ENCODE data around the gene KCNJ12. TPM values are rescaled to one million over a fixed set of nuclear protein-coding genes. Genes with fewer than 3 reads are reported as not detected.

Gene KCNJ12
- total RNA-seq, 1 donor from 2014 or later: 0.76 TPM

DNA sequence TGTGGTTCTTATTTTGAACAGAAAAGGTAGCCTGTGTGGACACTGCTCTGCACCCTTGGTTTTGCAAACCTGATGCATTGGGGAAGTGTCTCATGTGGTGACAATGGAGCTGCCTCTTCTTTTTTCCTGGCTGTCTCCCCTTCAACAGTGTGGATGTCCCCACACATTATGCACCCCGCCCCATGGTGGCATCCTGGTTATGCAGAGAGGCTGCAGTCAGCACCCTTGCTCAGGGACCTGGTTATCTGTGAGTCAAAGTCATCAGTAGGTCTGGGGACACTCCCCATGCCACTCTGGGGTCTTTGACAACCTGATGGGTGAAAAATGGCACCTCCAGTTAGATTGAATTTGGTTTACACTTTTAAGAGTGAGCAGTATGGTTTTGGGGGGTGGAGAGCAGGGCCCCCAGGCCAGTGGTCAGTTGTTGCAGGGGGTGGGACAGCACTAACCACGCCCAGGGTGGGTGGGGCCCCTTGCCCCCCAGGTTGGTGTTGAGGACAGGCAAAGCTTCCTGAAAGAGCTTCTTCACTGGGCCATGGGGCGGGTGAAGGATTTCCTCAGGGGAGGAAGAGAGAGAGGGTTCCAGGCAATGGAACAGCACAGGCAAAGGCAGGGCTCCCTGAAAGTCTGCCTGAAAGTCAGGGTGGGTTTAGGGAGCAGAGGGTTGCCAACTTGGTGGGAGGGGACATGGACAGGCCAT lies 24.6 kb upstream of the KCNJ12 start:
- Mint-ChIP-seq H3K27ac (no peak overlapping the region), H3K36me3 (no peaks in the 10 kb centered on the region), H3K4me3 (no peak overlapping the region), H3K4me1 (no peaks in the 10 kb centered on the region), H3K27me3 (ENCODE audit: low read depth) (peaks cover 3% of the 10 kb centered on the region), H3K9me3 (no peaks in the 10 kb centered on the region)
- no peak for DNase-seq (ENCODE audit: low spot score in 2 of 2, unreplicated experiment in 2 of 2)
- TF ChIP-seq, protein P1, sequence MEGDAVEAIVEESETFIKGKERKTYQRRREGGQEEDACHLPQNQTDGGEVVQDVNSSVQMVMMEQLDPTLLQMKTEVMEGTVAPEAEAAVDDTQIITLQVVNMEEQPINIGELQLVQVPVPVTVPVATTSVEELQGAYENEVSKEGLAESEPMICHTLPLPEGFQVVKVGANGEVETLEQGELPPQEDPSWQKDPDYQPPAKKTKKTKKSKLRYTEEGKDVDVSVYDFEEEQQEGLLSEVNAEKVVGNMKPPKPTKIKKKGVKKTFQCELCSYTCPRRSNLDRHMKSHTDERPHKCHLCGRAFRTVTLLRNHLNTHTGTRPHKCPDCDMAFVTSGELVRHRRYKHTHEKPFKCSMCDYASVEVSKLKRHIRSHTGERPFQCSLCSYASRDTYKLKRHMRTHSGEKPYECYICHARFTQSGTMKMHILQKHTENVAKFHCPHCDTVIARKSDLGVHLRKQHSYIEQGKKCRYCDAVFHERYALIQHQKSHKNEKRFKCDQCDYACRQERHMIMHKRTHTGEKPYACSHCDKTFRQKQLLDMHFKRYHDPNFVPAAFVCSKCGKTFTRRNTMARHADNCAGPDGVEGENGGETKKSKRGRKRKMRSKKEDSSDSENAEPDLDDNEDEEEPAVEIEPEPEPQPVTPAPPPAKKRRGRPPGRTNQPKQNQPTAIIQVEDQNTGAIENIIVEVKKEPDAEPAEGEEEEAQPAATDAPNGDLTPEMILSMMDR (IDR thresholded peaks at IDR 0.05; ENCODE audit: unreplicated experiment): no peak

DNA sequence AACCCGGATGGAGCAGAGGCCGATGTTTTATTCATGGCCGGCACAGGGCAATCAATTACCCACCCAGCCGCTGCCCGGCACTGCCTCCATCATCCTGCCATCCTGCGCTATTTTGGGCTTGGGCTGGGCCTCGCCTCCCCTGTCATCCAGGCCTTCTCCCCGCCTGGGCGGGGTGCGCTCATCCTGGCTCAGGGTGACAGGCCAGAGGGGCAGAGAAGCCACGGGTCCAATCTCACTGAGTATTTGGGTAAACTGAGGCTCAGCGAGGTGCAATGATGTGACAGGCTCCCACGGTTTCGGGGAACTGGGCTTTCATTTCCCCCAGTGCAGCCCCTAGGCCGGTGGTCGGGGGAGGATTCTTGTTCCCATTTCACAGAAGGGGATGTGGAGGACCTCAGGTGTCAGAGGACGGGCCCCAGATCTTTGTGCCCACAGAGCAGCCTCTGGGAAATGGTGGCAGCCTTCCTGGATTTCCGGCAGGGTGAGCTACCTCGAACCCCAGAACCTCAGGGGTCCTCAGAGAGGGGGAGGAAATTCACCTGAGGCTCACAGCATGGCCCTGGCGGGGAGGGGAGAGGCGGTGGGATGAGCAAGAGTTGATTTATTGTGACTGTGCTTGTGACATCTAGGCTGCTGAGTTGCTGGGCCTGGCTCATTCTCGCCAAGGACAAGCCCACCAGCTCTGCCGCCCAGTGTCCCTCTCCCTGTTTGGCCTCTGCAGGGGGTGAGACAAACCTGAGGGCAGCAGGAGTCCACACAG lies 23.8 kb upstream of the KCNJ12 start:
- Mint-ChIP-seq H3K27ac (no peak overlapping the region), H3K36me3 (no peaks in the 10 kb centered on the region), H3K4me1 (no peaks in the 10 kb centered on the region), H3K4me3 (no peak overlapping the region), H3K27me3 (ENCODE audit: low read depth) (peaks cover 3% of the 10 kb centered on the region), H3K9me3 (no peaks in the 10 kb centered on the region)
- TF ChIP-seq, protein P1 (IDR thresholded peaks at IDR 0.05; ENCODE audit: unreplicated experiment): no peak
- no peak for DNase-seq (ENCODE audit: low spot score in 2 of 2, unreplicated experiment in 2 of 2)

DNA sequence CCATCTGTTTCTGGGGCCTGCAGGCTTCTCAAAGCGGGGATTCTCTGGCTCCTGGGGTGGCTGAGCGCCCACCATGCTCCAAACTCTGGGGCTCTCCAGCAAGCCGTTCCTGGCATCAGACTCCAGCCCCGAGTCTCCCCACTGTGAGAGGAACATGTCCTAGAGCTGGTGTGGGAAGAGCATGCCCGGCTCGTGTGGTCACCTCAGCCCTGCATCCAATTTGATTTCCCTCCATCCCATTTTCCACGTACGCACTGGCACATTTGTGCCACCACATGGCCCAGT lies 23.2 kb upstream of the KCNJ12 start:
- H3K4me3 Mint-ChIP-seq: no peak overlapping the region
- H3K9me3 Mint-ChIP-seq: no peaks in the 10 kb centered on the region
- H3K27me3 Mint-ChIP-seq (ENCODE audit: low read depth): peaks cover 3% of the 10 kb centered on the region
- H3K4me1 Mint-ChIP-seq: no peaks in the 10 kb centered on the region
- H3K36me3 Mint-ChIP-seq: no peaks in the 10 kb centered on the region
- no peak for DNase-seq (ENCODE audit: low spot score in 2 of 2, unreplicated experiment in 2 of 2)
- no peak overlapping the region for H3K27ac Mint-ChIP-seq
- TF ChIP-seq, protein P1 (IDR thresholded peaks at IDR 0.05; ENCODE audit: unreplicated experiment): no peak

DNA sequence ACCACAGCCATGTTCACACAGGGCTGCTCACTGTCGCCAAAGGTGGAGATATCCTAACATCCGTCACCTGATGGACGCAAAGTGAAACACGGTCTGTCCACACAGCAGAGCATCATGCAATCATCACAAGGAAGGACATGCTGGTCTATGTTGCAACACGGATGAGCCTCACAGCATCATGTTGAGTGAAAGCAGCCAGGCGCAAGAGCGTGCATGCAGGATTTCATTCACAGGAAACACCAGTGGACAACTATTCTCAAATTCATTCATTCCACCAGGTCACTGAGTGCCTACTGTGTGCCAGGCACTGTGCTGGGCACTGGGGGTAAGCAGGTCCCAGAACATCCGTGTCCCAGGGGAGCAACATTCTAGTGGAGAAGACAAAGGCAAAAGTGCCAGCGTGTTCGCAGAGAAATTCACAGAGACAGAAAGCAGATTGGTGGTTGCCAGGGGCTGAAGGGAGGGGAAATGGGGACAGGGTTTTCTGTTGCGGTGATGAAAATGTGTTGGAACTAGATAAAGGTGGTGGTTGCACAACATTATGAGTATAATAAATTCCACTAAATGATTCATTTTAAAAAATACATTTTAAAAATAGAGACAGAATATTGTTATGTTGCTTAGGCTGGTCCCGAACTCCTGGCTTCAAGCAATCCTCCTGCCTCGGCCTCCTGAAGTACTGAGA lies 22.7 kb upstream of the KCNJ12 start:
- H3K4me1 Mint-ChIP-seq: no peaks in the 10 kb centered on the region
- H3K4me3 Mint-ChIP-seq: no peak overlapping the region
- peaks cover 3% of the 10 kb centered on the region for H3K27me3 Mint-ChIP-seq (ENCODE audit: low read depth)
- no peaks in the 10 kb centered on the region for H3K9me3 Mint-ChIP-seq
- no peaks in the 10 kb centered on the region for H3K36me3 Mint-ChIP-seq
- no peak overlapping the region for H3K27ac Mint-ChIP-seq
- no peak for DNase-seq (ENCODE audit: low spot score in 2 of 2, unreplicated experiment in 2 of 2)
- TF ChIP-seq, protein P1 (IDR thresholded peaks at IDR 0.05; ENCODE audit: unreplicated experiment): no peak

DNA sequence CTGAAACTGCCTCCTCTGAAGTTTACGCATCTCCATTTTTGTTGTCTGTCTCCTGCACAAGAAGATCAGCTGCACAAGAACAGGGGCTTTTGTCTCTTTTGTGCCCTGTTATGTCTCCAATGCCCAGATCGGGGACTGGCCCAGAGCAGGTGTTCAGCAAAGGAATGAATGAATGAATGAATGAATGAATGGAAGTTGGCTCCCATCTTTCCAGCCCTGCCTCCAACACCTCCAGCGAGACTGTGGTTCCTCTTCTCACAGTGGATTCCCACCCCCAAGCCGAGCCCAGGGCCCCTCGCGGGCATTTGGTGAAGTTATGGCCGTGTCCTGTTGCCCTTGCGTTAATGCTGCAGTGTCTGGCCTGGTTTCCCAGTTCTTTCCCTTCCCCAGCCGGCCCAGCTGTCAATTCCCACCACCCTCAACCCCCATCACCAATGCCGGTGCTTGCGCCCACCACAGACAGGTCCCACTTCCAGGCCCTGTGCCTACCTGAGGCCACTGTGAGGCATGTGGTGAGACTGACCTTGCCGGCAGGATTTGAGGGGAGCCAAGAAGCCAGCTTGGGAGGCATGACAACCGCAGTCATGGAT lies 21.3 kb upstream of the KCNJ12 start:
- no peaks in the 10 kb centered on the region for H3K4me1 Mint-ChIP-seq
- H3K36me3 Mint-ChIP-seq: no peaks in the 10 kb centered on the region
- no peak overlapping the region for H3K4me3 Mint-ChIP-seq
- H3K27ac Mint-ChIP-seq: no peak overlapping the region
- peaks cover 3% of the 10 kb centered on the region for H3K27me3 Mint-ChIP-seq (ENCODE audit: low read depth)
- TF ChIP-seq, protein P1 (IDR thresholded peaks at IDR 0.05; ENCODE audit: unreplicated experiment): no peak
- H3K9me3 Mint-ChIP-seq: no peaks in the 10 kb centered on the region
- no peak for DNase-seq (ENCODE audit: low spot score in 2 of 2, unreplicated experiment in 2 of 2)

Data from mesothelial cell of epicardium (in vitro differentiated cells).